ENCODE results near the gene SERTAD1. TPM values are rescaled to one million over a fixed set of nuclear protein-coding genes. Genes with fewer than 3 reads are reported as not detected.

SERTAD1 gene
- total RNA-seq, 1 donor from 2014 or later: 39.7 TPM

DNA sequence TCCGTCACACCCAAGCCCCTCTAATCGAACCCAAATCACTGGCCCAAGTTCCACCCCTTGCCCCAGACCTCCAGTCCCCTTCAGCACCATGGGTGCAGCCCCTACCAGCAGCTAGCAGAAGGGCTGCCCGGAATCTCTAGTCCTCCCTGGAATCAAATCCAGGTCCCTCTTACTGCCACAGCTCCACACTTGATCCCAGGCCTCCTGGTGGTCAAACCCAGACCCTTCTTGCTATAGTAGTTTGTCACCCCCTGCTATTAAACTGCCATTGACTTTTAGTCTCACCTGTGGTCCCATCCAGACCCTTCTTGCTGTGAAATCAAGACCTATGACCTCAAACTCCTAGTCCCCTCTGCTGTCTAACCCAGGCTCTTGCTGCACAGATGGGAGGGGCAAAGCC, 44.5 kb downstream of the SERTAD1 start:
- intact Hi-C loops (cut with DNase I): no loop called here
- H3K36me3 ChIP-seq: peaks cover 23 to 33% of the 10 kb centered on the region in 2 donors
- no peak for DNase-seq (ENCODE audit: low spot score in 2 of 2)
- H3K27me3 ChIP-seq: no peaks in the 10 kb centered on the region
- no peaks in the 10 kb centered on the region for H3K9me3 ChIP-seq
- H3K4me1 ChIP-seq: no peaks in the 10 kb centered on the region
- TF ChIP-seq, protein P1, sequence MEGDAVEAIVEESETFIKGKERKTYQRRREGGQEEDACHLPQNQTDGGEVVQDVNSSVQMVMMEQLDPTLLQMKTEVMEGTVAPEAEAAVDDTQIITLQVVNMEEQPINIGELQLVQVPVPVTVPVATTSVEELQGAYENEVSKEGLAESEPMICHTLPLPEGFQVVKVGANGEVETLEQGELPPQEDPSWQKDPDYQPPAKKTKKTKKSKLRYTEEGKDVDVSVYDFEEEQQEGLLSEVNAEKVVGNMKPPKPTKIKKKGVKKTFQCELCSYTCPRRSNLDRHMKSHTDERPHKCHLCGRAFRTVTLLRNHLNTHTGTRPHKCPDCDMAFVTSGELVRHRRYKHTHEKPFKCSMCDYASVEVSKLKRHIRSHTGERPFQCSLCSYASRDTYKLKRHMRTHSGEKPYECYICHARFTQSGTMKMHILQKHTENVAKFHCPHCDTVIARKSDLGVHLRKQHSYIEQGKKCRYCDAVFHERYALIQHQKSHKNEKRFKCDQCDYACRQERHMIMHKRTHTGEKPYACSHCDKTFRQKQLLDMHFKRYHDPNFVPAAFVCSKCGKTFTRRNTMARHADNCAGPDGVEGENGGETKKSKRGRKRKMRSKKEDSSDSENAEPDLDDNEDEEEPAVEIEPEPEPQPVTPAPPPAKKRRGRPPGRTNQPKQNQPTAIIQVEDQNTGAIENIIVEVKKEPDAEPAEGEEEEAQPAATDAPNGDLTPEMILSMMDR (IDR thresholded peaks at IDR 0.05): no peak
- no peak overlapping the region for H3K4me3 ChIP-seq
- no peak overlapping the region for H3K27ac ChIP-seq

DNA sequence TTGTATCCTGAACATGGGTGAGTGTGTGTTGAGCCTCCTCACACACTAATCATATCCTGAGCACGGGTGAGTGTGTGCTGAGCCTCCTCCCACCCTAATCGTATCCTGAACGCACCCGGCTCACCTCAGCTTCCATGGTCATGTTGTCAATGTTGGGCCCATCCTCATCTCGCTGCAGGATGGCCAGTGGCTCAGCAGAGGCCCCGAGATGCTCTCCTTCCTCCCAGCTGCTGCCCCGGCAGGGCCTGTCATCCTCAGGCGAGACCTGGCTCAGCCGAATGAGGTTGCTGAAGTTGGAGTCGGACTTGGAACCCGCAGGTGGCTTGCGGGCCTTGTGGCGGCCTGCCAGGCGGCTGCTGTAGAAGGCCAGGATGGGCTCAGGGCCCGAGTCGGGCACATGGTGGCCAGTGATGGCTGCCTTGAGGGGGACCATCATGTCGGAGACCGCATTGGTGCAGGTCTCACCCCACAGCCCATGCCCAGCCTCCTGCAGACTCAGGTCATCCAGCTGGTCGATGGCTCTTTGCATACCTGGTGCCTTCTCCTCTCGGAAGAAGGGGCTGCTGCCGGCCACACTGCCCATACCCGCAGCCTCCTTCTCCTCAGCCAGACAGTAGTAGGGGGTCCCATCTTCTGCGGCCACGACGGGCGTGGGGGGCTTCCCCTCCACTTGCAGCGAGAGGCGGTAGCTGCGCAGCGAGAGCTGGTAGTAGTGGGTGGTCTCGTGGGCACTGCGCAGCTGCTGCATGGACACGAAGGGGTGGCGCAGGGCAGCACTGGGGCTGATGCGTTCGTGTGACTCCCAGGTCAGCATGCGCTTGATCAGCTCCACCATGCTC, 45.4 kb downstream of the SERTAD1 start:
- H3K27ac ChIP-seq: no peak overlapping the region
- no peaks in the 10 kb centered on the region for H3K9me3 ChIP-seq
- H3K36me3 ChIP-seq: peaks cover 24 to 40% of the 10 kb centered on the region in 2 donors
- H3K4me1 ChIP-seq: no peaks in the 10 kb centered on the region
- TF ChIP-seq, protein P1 (IDR thresholded peaks at IDR 0.05): no peak
- H3K27me3 ChIP-seq: no peaks in the 10 kb centered on the region
- no peak for DNase-seq (ENCODE audit: low spot score in 2 of 2)
- intact Hi-C loops (cut with DNase I): no loop called here
- H3K4me3 ChIP-seq: no peak overlapping the region

DNA sequence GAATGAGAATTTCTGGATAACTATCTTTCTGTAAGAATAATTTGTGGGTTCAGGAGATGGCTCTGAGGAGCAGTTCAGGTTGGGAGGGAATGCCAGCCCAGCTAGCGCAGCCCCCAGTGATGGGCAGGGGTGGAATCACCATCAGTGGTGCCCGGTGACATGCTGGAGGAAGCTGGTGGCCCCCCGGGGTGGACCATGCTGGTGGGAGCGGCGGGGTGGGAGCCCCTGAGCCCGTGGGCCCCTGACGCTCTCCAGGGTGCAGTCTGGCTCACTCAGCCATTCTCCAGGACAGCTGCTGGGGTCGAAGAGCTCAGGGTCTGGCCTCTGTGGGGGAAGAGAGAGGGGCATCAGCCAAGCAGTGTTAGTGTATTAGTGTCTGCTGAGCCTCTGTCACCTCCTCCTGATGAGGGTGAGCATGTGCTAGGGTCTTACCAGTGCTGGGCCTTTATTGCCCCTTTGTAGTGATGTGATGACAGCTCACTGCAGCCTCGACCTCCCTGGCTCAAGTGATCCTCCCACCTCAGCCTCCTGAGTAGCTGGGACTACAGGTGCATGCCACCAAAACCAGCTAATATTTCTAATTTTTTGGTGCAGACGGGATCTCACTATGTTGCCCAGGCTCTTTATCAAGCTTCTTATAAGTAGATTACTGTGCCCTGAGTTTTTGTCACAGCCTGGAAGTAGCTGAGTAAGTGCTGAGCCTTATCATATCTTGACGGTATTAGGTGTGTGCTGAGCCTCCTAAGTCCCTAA, 46.2 kb downstream of the SERTAD1 start:
- TF ChIP-seq, protein P1 (IDR thresholded peaks at IDR 0.05): no peak
- Histone ChIP-seq H3K9me3 (no peaks in the 10 kb centered on the region), H3K4me3 (no peak overlapping the region), H3K36me3 (peaks cover 31 to 45% of the 10 kb centered on the region in 2 donors), H3K27ac (no peak overlapping the region), H3K4me1 (no peaks in the 10 kb centered on the region), H3K27me3 (no peaks in the 10 kb centered on the region)
- intact Hi-C loops (cut with DNase I): no loop called here
- DNase-seq (ENCODE audit: low spot score in 2 of 2): no peak

DNA sequence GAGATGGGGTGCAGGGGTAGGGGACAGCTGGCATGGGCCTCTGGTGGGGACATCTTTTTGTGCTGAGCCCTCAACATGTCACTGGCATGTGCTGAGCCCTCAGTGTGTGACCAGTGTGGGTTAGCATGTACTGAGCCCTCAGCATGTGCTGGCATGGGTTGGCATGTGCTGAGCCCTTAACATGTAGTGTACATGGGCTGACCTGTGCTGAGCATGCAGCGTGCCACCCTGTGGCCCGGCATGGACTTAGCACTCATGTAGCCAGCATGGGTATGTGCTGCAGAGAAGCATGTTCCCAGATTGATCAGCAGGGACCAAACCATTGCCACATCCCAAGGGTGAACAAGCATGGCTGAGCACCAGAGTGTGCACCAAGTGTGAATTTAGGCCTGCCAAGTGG, 47.3 kb downstream of the SERTAD1 start:
- Histone ChIP-seq H3K4me1 (no peaks in the 10 kb centered on the region), H3K27me3 (no peaks in the 10 kb centered on the region), H3K27ac (no peak overlapping the region), H3K4me3 (no peak overlapping the region), H3K9me3 (no peaks in the 10 kb centered on the region), H3K36me3 (peaks cover 39 to 56% of the 10 kb centered on the region in 2 donors)
- intact Hi-C loops (cut with DNase I): no loop called here
- DNase-seq (ENCODE audit: low spot score in 2 of 2): no peak
- TF ChIP-seq, protein P1 (IDR thresholded peaks at IDR 0.05): no peak

DNA sequence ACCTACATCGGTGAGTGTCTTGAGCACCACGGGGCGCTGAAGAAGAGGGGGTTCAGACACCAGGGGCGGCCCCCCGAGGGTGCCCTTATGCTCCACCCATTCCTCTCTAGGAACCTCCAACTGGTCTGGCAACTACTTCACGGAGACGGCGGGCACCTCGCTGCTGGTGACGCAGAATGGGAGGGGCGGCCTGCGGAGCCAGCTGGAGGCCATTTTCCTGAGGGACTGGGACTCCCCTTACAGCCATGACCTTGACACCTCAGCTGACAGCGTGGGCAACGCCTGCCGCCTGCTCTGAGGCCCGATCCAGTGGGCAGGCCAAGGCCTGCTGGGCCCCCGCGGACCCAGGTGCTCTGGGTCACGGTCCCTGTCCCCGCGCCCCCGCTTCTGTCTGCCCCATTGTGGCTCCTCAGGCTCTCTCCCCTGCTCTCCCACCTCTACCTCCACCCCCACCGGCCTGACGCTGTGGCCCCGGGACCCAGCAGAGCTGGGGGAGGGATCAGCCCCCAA, 47.9 kb downstream of the SERTAD1 start:
- Histone ChIP-seq H3K27me3 (no peaks in the 10 kb centered on the region), H3K36me3 (peaks cover 45 to 61% of the 10 kb centered on the region in 2 donors)
- intact Hi-C loops (cut with DNase I): no loop called here

More for the DNA sequence above, 47.9 kb downstream of the SERTAD1 start:
- H3K4me3 ChIP-seq: no peak overlapping the region
- no peaks in the 10 kb centered on the region for H3K4me1 ChIP-seq
- H3K9me3 ChIP-seq: no peaks in the 10 kb centered on the region
- TF ChIP-seq, protein P1 (IDR thresholded peaks at IDR 0.05): no peak
- no peak overlapping the region for H3K27ac ChIP-seq
- DNase-seq (ENCODE audit: low spot score in 2 of 2): no peak
